NCI-H510A (cell line): ENCODE data around the gene MAP3K6.

Source experiments
- DNase-seq: peaks from one replicate; lab custom pipeline; 2025; lab: John Stamatoyannopoulos, UW

Gene MAP3K6

DNA sequence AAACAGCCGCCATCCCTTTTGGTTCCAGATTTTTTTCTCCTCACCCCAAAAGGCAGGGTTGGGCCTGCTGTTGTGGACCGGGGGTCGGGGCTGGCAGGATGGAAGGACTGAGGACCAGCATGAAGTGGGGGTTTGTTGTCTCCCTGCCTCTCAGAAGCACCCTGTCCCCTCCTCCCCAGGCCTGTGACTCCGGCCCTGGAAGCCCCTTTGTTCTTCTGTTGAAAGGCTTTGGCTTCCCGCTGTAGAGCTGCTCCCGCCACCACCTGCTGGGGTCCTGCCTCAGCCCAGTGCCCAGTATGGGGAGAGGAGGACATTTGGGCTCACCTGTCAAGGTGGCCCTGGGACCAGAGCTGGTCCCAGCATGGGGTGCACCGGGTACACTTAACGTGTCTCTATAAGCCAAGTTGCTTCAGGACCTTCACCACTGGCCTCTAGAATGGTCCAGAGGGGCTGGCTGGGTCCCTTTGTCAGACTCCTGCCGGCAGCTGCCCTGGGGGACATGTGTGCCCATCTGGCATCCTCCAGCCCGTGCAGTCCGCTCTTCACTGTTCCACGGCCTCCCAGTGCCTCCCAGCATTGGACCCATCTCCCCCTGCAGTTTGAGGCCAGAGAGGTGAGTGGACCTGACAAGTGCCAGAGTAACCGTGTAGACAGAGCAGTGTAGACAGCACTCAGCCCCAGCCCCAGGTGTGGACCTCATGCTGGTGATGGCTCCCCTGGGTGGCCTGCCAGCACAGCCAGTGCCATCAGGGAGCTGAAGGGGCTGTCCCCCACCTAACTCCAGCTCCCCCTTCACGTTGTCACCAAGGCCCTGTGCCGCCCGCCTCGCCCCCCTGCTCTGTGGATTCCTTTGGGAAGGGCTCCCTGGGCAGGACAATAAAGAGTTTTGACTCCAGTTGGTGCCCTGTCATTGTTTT is 31.0 kb downstream of the MAP3K6 start:
- no peak for DNase-seq

DNA sequence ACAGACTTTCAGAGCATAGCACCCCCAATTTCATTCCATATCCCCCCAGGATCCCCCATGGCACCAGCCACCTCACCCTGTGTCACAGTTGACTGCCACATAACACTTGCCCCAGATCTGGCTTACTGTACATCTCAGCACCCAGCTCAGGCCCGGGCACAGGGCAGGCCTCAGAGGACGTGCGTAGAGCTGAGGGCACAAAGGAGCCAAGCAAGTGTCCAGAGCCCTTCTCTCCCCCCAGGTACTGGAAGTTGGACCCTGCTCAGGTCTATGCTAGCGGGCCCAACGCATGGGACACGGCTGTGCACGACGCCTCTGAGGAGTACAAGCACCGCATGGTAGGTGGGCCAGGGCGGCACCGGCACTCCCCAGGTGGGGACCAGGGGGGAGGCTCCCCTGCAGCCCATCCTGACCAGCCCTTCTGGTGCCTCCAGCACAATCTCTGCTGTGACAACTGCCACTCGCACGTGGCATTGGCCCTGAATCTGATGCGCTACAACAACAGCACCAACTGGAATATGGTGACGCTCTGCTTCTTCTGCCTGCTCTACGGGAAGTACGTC is 33.0 kb downstream of the MAP3K6 start:
- DNase-seq, result no peak

DNA sequence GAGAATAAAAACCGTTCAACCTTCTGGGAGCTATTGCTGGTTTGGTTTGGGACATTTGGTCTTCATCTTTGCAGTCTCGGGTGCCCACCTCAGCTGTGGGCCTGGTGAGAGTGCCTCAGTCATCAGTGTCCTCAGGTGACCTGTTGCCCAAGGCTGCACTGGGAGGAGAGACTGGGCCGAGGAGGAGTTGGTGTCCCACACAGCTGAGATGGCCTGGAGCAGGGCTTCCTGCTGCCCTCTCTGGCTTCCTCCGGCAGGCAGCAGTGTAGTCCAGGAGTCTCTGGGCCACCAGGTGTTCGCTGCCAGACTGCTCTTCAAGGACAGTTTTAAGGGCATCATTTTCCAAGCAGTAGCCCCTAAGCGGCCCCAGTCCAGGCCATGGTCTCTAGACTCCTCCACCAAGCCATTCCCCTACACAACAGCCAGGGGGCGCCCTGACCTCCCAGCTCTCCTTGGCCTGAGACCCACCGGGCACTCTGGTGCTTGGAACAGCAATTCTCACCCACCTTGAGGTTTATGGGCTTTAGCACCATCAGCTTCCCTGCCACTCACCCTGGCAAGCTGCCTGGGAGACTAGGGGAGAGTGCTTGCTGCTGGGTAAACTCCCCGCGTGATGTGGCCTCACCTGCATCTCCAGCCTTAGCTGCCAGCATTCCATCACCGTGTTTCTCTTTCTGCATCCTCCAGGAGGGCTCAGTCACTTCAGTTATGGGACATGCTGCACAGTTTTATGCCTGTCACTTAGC is 34.1 kb downstream of the MAP3K6 start:
- DNase-seq, result no peak

- DNase-seq, result no peak
Observed at GRCh38 chr1:27331922-27332321, 34.8 kb downstream of the MAP3K6 start.

- DNase-seq, result no peak
Observed at GRCh38 chr1:27331426-27331825, 35.3 kb downstream of the MAP3K6 start.

GRCh38 chr1:27330786-27331185 is 36.0 kb downstream of the MAP3K6 start:
- no peak for DNase-seq

DNA sequence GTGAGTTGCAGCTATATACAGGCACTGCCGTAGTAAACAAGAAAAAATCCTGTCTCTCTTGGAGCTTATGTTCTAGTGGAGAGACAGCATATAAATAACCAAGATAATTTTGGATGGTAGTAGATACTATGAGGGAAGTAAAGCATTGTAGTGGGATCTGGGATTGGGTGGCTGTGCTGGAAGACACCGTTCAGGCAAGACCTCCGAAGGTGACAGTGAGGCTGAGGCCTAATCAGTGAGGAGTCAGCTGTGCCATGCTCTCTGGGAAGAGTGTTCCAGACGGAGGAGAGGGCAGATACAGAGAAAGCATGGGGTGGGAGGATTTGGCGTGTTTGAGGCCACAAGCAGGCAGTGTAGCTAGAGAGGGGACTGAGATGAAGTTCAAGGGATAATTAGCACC is 38.8 kb downstream of the MAP3K6 start:
- DNase-seq, result no peak

DNA sequence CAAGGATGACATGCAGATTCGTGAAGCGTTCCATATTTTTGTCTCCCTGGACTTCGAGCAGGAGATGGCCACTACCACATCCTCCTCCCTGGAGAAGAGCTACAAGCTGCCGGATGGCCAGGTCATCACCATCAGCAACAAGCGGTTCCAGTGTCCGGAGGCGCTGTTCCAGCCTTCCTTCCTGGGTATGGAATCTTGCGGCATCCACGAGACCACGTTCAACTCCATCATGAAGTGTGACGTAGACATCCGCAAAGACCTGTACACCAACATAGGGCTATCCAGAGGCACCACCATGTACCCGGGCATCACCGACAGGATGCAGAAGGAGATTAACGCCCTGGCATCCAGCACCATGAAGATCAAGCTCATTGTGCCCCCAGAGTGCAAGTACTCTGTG is 41.5 kb downstream of the MAP3K6 start:
- DNase-seq, result no peak

- no peak for DNase-seq
Observed at GRCh38 chr1:27322569-27323240, 44.1 kb downstream of the MAP3K6 start.

DNA sequence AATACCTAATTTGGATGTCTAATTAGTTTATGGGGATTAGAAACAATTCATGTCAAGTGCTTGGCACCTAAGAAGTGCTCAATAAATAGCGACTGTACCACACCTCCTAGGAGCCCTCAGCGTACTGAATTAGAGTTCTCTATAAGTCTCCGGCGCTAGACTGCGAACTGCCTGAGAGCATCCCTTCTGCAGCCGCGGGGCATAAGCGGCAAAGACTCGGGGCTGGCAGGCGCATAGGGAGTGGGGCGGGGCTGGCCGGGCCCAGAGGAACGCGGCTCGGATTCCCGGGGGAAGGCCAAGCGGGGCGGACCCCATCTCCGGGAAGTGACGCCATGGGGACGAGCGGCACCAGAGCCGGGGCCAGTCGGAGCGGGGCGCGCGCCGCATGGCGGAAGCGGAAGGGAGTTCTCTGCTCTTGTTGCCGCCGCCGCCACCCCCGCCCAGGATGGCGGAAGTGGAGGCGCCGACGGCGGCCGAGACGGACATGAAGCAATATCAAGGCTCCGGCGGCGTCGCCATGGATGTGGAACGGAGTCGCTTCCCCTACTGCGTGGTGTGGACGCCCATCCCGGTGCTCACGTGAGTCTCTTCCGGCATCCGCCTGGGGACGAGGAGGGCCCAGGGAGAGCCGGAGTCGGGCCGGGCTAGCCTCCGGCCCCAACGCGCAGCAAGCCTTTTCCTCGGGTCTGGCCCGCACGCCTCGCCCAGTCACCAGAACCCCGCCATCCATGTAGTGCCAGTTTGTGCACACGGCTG is 44.8 kb downstream of the MAP3K6 start, which contains the start of gene TMEM222:
Gene TMEM222 (plus strand): TSS at position 351 of the 756 bp plus-strand sequence. CDS start 35 bp downstream, at position 386.
- peak; percentile 96 for DNase-seq

DNA sequence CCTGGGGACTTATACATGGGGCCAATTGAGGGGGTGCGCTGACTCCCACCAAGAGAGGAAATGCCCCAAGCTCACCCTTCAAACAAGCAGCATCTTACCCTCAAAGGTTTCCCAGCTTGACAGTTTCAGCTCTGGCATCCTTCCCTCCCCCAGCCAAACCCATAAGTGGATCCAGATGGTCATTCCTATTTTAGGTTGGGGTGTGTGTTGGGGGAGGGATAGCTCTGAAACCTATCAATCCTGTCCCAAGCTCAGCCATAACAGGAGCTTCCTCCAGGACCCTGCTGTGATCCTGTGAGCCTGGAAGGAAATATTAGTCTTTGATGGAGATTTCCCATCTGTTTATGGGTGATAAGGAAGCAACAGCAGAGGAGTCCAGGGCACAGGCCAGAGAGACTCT is 48.2 kb downstream of the MAP3K6 start:
- DNase-seq, result no peak

GRCh38 chr1:27318136-27318535 is 48.6 kb downstream of the MAP3K6 start:
- DNase-seq, result no peak

DNA sequence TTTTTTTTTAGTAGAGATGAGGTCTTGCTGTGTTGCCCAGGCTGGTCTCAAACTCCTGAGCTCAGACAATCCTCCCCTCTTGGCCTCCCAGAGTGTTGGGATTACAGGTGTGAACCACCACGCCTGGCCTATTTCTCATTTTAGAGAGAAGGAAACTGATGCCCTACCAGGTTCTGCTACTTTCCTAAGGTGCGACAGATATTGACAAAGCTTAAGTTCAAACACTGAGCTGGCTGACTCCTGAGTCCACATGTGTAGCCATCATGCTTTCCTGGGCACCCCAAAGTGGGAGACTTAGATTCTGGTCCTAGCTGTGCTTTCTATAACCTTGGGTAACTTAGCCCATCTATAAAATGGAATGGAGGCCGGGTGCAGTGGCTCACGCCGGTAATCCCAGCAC is 49.9 kb downstream of the MAP3K6 start:
- DNase-seq, result no peak

DNA sequence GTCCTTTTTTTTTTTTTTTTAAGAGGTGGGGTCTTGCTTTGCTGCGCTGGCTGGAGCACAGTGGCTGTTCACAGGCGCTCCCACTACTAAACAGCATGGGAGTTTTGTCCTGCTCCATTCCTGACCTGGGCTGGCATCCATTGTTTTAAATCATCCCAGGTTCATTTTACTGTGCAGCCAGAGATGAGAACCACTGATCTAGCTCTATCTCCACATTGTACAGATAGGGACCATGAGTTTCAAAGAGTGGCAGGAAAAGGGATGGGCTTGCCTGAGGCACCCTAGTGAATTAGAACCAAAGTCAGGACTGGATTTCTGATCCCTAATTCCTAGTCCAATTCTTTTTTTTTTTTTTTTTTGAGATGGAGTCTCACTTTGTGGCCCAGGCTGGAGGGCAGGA is 52.0 kb downstream of the MAP3K6 start:
- no peak for DNase-seq

DNA sequence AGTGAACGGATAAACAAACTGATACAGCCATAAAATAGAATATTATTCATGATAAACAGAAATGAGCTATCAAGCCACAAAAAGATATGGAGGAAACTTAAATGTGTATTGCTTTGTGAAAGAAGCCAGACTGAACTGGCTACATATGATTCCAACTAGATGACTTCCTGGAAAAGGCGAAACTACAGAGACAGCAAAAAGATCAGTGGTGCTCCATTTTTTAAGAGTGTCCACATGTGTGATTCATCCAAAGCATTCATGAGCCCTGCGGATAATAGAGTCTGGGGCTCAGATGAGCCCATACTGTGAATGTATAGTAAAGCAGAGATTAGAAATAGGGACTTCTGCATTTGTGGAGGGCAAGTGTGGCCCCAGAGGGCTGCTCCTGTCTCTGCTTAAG is 52.6 kb downstream of the MAP3K6 start:
- DNase-seq, result no peak

DNA sequence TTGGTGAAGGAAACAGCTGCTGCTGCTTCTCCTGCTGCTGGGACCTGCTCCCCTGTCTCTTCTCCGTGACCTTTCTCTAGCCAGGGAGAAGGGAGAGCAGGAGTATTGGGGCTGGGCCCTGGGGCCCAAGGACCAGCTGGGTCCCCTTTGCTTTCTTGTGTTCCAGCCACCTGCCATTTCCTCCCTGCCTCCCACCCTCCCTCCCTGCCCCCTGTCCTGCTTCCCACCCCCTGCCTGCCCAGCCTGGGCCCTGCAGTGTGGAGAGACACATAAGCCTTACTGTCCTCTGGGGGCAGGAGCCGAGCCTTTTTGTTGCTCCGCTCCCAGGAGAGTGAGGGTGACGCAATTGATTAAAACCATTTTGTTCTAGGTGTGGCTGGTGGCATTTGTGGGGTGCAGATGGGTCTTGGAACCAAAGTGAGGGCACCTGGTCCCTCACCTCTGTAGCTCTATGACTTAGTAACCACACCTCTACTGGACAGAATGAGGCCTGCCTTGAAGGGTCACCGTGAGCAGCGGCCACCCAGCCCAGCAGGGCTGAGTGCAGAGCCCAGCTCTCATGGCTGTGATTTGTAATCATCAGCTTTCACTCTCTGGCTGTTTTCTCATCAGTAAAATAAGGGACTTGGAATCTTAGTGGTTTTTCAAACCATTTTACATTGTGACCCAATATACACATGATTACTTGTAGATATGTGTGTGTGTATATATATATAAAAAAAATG is 58.7 kb downstream of the MAP3K6 start:
- DNase-seq, result peak; percentile 60

- peak; percentile 89 for DNase-seq
Observed at GRCh38 chr1:27306892-27307761, 59.6 kb downstream of the MAP3K6 start.

- DNase-seq, result no peak
Observed at GRCh38 chr1:27306071-27306470, 60.7 kb downstream of the MAP3K6 start.
